NCI-H2081 (cell line): Measurements from ENCODE around the gene C5orf24.
"Not testable (repeated sequence)": the region's sequence is repeated elsewhere in the genome, so short reads cannot be mapped to it uniquely, and the experiment has no call there.

Experiments used
- DNase-seq, 2 experiments: peaks; one replicate each; lab custom pipeline; 2025; lab: John Stamatoyannopoulos, UW

The C5orf24 gene

GRCh38 chr5:134845852-134846640, at the start of gene C5orf24:
TSS of gene C5orf24 (plus strand) at chr5:134845968. CDS start at chr5:134854901, 8,933 bp downstream.
- DNase-seq = peak; percentile 89 to 93

- DNase-seq = no peak
Measured at GRCh38 chr5:134798468-134798867, 47.3 kb upstream of the C5orf24 start.

DNA sequence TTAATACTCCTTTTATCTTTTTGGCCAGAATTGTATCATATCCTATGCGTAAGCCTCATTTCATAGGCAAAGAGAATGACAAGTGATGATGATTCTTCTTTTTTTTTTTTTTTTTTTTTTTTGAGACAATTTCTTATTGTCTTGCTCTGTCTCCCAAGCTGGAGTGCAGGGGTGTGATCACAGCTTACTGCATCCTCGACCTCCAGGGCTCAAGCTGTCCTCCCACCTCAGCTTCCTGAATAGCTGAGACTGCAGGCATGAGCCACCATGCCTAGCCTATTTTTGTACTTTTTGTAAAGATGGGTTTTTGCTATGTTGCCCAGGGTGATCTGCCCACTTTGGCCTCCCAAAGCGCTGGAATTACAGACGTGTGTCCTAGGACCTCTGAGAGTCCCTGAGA, 41.9 kb upstream of the C5orf24 start:
- DNase-seq = no peak

DNA sequence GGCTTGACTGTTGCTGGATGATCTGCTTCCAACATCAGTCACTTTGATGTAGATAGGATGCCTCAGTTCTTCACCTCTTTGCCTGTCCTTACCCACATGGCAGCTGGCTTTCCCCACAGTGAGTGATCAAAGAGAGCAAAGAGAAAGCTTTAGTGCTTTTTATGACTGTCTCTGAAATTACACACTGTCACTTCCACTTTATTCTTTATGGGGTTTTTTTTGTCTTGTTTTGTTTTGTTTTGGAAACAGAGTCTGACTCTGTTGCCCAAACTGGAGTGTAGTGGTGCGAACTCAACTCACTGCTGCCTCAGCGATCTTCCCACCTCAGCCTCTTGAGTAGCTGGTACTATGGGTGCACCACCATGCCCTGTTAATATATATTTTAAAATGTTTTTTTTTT, 32.4 kb upstream of the C5orf24 start:
- no peak for DNase-seq

DNA sequence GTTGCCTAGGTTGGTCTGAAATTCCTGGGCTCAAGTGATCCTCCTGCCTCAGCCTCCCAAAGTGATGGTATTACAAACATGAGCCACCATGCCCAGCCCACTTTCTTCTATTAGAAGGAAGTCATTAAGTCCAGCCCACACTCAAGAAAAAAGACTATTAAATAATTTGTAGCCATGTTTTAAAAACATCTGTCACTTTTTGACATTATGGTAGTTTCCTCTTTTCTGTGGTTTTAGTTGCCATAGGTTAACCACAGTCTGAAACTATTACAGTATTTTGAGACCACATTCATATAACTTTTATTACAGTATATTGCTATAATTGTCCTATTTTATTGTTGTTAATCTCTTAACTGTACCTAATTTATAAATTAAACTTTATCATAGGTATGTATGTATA, 31.9 kb upstream of the C5orf24 start:
- no peak for DNase-seq

DNA sequence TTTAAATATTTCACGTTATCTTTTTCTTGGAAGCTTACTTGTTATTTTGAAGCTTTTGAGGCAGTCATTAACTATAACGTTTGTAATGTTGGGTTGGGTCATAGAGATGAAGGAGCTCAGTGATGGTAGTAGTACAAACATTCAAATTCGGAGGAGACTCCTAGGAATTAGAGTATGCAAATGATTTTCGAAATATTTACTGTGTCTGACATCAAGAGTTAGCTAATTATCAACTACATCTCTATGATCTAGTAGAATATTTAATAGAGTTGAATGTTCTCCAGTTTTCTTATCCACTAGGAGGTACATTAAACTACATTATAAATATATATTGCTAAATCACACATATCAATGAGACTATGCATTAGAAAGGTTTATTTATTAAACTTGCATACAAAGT, 28.8 kb upstream of the C5orf24 start:
- no peak for DNase-seq

- no peak for DNase-seq
Measured at GRCh38 chr5:134818776-134819175, 27.0 kb upstream of the C5orf24 start.

DNA sequence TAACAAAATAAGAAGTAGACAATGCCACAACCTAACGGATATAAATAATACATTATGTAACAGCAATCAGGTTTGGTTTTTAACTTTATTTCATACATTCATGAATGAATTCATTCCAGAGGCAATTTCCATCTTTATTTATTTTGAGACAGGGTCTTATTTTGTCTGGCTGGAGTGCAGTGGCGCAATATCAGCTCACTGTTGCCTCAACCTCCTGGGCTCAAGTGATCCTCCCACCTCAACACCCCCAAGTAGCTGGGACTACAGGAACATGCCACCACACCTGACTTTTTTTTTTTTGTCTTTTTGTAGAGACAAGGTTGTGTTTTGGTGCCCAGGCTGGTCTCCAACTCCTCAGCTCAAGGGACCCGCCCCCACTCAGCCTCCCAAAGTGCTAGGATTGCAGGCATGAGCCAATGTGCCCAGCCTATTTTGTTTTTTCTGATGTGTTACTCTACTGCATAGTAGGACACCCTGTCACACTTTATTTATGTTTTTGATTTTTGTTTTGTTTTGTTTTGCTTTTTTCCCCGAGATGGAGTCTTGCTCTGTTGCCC, 26.3 kb upstream of the C5orf24 start:
- DNase-seq = no peak

DNA sequence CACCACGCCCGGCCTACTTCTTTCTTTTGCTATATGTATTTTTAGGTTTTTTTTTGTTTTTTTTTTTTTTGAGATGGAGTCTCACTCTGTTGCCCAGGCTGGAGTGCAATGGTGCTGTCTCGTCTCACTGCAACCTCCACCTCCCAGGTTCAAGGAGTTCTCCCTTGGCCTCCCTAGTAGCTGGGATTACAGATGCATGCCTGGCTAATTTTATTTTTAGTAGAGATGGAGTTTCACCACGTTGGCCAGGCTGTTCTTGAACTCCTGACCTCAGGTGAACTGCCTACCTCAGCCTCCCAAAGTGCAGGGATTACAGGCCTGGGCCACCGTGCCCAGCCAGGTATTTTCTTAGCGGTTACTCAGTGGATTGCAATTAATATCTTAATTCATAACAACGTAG, 23.9 kb upstream of the C5orf24 start:
- no peak for DNase-seq

DNA sequence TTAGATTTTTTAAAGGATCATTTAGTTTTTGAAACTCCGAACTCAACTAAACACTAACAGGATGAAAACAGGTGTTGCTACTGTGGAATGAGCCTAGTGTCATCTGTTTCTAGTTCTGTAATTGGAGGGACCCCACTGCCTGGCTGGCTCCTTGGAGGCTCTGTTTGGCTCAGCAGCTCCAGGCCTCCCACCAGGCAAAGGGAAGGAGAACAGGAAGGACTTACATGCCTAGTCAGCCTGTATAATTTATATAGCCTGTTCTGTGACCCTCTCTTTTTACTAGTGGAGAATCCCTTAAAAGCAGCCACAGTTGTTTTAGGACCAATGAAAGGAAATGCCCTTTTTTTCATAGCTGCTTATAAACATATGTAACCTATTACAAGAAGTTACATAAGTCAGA, 21.1 kb upstream of the C5orf24 start:
- DNase-seq = no peak

GRCh38 chr5:134825212-134825611, 20.6 kb upstream of the C5orf24 start:
- DNase-seq = no peak

DNA sequence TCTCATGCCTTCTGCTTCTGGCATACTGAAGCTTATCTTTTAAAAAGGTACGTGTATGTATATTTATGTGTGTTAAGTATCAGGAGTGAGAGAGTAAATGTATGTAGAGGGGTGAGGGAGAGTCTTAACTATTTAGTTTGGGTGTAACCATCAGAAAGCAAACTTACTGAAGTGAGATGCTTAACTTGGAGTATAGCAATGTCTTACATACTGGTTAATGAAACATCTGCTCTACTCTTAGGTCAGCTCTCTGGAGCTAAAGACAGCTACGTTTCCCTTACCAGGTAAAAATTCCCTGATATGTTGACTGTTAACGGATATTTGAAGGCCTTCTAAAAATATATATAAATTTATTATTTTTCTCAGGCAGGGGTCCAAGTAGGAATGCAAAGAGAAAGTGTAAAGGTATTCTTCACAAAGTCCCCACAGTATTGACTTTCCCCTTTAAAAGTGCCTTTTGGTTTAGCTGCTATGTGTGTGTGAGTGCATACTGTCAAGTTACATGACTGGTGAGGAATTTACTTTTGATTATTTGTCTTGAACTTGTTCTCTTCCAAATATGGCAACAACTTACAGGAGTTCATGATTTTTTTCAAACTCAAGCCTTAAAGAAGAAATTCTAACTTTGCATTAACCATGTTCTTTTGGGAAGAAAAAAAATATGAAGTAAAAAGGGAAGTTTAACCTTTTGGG, 12.3 kb upstream of the C5orf24 start:
- no peak for DNase-seq

DNA sequence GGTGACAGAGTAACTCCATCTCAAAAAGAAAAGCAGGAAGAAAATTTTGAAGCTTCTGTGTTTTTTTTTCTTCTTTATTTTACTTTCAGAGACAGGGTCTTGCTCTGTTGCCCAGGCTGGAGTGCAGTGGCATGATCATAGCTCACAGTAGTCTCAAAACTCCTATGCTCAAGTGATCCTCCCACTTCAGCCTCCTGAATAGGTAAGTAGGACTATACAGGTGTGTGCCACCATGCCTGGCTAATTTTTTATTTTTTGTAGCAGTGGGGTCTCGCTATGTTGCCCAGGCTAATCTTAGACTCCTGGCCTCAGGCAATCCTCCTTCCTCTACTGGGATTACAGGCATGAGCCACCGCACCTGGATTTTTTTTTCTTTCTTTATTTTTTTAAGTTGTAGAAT, 10.1 kb upstream of the C5orf24 start:
- DNase-seq = no peak

DNA sequence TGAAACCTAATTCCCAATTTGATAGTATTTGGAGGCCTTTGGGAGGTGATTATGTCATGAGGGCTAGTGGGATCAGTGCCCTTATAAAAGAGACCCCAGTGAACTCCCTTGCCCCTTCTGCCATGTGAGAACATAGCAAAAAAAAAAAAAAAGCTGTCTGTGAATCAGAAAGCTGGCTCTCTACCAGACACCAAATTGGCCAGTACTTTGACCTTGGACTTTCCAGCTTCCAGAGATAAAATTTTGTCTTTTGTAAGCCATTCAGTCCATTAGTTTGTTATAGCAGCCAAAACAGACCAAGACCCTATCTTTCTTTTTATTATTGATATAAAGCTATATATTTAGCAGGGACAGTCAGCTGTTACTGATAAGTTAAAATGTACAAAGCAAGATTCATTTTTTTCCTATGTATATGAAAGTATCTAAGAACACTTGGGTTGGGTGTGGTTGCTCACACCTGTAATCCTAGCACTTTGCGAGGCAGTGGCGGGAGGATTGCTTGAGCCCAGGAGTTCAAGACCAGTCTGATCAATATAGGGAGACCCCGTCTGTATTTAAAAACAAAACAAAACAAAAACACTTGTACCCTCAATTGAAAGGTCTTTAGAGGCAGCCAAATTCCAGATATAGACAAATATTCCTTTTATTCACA, 8.1 kb upstream of the C5orf24 start:
- DNase-seq = no peak

GRCh38 chr5:134838361-134838760, 7.4 kb upstream of the C5orf24 start:
- DNase-seq = not testable (repeated sequence)

GRCh38 chr5:134840811-134841210, 5.0 kb upstream of the C5orf24 start:
- no peak for DNase-seq

DNA sequence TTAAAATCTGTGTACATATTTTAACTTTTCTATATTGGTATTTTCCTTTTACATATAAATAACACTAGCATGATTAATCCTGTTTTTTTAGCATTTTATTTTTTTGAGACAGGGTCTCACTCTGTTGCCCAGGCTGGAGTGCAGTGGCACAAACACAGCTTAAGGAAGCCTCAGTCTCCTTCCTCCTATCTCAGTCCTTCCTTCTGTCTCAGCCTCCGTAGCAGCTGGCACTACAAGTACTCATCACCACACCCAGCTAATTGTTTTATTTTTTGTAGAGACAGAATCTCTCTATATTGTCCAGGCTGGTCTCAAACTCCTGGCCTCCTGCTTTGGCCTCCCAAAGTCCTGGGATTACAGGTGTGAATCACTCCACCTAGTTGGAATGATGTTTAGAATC, 1.5 kb upstream of the C5orf24 start:
- DNase-seq = no peak

DNA sequence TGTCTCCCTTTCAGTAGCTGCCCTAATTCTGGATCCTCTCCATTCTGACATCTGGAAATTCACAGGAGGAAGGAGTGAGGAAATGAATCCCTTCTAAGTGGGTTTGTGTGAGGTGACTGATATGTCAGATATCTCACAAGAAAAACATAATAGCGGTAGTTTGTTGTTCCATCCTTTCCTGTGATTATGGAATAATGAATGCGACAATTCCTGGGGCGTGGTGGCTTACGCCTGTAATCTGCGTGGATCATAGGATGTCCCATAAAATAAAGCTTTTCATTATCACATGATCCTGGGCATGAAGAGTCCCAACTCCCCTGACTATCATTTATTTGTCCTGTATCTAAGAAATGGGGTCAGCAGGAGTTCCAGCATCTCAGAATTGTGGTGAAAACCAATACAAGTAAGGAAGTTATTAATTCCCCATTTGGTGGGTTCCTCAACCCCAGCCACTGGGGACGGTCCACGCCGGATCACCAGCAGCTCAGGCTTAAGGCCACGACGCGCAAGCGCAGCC, 375 bp upstream of the C5orf24 start:
- no peak for DNase-seq

GRCh38 chr5:134846641-134846960, 833 bp downstream of the C5orf24 start:
- no peak for DNase-seq

GRCh38 chr5:134849434-134849933, 3.7 kb downstream of the C5orf24 start:
- not testable (repeated sequence) for DNase-seq

- DNase-seq = peak in 1 of 2 experiments; percentile 5
Measured at GRCh38 chr5:134851307-134851923, 5.6 kb downstream of the C5orf24 start.

DNA sequence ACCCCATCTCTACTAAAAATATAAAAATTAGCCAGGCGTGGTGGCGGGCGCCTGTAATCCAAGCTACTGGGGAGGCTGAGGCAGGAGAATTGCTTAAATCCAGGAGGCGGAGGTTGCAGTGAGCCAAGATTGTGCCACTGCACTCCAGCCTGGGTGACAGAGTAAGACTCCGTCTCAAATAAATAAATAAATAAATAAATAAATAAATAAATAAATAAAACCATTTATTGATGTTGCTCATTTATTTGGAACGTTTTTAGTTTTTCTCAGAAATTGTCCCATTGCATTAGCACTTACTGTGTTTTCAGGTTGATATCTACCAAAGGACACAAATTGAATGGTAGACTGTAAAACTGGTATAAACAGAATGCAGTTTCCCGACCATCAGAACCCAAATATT, 10.7 kb downstream of the C5orf24 start:
- DNase-seq = not testable (repeated sequence)
